SK-N-SH (cell line): ENCODE measurements around the gene KLHL35.
"Not testable (repeated sequence)": the region's sequence is repeated elsewhere in the genome, so short reads cannot be mapped to it uniquely, and the experiment has no call there.

Source experiments
- CHD2 ChIP-seq: fragments of 150-350 bp; IDR thresholded peaks from 2 replicates; pipeline ENCODE4 v1.6.1; 2018; ENCODE audit warnings: low read length; ENCODE audit not compliant: partially characterized antibody
- EP300 ChIP-seq, 2 experiments: IDR thresholded peaks; 2 replicates each; pipeline versions ENCODE4 v1.4.0 to v1.6.1; 2012; ENCODE audit warnings: borderline replicate concordance in 1 of 2, low read depth in 1 of 2, low read length in 1 of 2
- MXI1 ChIP-seq: IDR thresholded peaks from 2 replicates; pipeline ENCODE4 v1.6.1; 2012; ENCODE audit warnings: mild to moderate bottlenecking, low read depth, low read length, improper control_type of control experiment
- NRF1 ChIP-seq: IDR thresholded peaks from 2 replicates; pipeline ENCODE4 v1.6.1; 2012; ENCODE audit warnings: low read depth, mild to moderate bottlenecking, low read length
- POLR2AphosphoS5 ChIP-seq: IDR thresholded peaks from 2 replicates; pipeline ENCODE4 v1.6.1; 2012; ENCODE audit warnings: low read depth, low read length
- RAD21 ChIP-seq: IDR thresholded peaks from 2 replicates; pipeline ENCODE4 v1.6.1; 2012; ENCODE audit warnings: mild to moderate bottlenecking, low read length
- SIN3A ChIP-seq: IDR thresholded peaks from 2 replicates; pipeline ENCODE4 v1.6.1; 2012; ENCODE audit warnings: low read depth, mild to moderate bottlenecking, low read length, moderate library complexity, borderline replicate concordance
- SMC3 ChIP-seq: IDR thresholded peaks from 2 replicates; pipeline ENCODE4 v1.6.1; 2012; ENCODE audit warnings: low read depth, low read length, improper control_type of control experiment
- TF ChIP-seq, protein P1 (sequence below): IDR thresholded peaks from 2 replicates; pipeline ENCODE4 v1.4.0; 2012; ENCODE audit warnings: low read depth
- TF ChIP-seq, protein P2 (sequence below): fragments of 200-600 bp; sonication (generic); IDR thresholded peaks from 2 replicates; pipeline ENCODE4 v1.6.1; 2017; ENCODE audit warnings: antibody characterized with exemption, mild to moderate bottlenecking, moderate library complexity
- TF ChIP-seq, protein P3 (sequence below): IDR thresholded peaks from 2 replicates; pipeline ENCODE4 v1.4.0; 2012; ENCODE audit warnings: low read depth, borderline replicate concordance
- TF ChIP-seq, protein P4 (sequence below): fragments of 150-350 bp; IDR thresholded peaks from 2 replicates; pipeline ENCODE4 v1.6.1; 2017; ENCODE audit warnings: antibody characterized with exemption, low read length, low read depth, borderline replicate concordance
- TF ChIP-seq, protein P5 (sequence below): IDR thresholded peaks from 2 replicates; pipeline ENCODE4 v1.4.0; 2012; ENCODE audit warnings: low read depth, borderline replicate concordance

DNA sequence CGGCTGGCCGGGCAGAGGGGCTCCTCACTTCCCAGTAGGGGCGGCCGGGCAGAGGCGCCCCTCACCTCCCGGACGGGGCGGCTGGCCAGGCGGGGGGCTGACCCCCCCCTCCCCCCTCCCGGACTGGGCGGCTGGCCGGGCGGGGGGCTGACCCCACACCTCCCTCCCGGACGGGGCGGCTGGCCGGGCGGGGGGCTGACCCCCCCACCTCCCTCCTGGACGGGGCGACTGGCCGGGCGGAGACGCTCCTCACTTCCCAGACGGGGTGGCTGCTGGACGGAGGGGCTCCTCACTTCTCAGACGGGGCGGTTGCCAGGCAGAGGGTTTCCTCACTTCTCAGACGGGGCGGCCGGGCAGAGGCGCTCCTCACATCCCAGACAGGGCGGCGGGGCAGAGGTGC, 23.0 kb downstream of the KLHL35 start:
- TF ChIP-seq, protein P1, sequence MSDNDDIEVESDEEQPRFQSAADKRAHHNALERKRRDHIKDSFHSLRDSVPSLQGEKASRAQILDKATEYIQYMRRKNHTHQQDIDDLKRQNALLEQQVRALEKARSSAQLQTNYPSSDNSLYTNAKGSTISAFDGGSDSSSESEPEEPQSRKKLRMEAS = not testable (repeated sequence)
- TF ChIP-seq, protein P2, sequence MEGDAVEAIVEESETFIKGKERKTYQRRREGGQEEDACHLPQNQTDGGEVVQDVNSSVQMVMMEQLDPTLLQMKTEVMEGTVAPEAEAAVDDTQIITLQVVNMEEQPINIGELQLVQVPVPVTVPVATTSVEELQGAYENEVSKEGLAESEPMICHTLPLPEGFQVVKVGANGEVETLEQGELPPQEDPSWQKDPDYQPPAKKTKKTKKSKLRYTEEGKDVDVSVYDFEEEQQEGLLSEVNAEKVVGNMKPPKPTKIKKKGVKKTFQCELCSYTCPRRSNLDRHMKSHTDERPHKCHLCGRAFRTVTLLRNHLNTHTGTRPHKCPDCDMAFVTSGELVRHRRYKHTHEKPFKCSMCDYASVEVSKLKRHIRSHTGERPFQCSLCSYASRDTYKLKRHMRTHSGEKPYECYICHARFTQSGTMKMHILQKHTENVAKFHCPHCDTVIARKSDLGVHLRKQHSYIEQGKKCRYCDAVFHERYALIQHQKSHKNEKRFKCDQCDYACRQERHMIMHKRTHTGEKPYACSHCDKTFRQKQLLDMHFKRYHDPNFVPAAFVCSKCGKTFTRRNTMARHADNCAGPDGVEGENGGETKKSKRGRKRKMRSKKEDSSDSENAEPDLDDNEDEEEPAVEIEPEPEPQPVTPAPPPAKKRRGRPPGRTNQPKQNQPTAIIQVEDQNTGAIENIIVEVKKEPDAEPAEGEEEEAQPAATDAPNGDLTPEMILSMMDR = not testable (repeated sequence)
- TF ChIP-seq EP300 (IDR thresholded peaks at IDR 0.05; ENCODE audit: borderline replicate concordance in 1 of 2, low read depth in 1 of 2, low read length in 1 of 2); MXI1; SMC3; SIN3A; CHD2; NRF1; RAD21; POLR2AphosphoS5: not testable (repeated sequence)
- TF ChIP-seq, protein P3, sequence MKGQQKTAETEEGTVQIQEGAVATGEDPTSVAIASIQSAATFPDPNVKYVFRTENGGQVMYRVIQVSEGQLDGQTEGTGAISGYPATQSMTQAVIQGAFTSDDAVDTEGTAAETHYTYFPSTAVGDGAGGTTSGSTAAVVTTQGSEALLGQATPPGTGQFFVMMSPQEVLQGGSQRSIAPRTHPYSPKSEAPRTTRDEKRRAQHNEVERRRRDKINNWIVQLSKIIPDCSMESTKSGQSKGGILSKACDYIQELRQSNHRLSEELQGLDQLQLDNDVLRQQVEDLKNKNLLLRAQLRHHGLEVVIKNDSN = not testable (repeated sequence)
- TF ChIP-seq, protein P4, sequence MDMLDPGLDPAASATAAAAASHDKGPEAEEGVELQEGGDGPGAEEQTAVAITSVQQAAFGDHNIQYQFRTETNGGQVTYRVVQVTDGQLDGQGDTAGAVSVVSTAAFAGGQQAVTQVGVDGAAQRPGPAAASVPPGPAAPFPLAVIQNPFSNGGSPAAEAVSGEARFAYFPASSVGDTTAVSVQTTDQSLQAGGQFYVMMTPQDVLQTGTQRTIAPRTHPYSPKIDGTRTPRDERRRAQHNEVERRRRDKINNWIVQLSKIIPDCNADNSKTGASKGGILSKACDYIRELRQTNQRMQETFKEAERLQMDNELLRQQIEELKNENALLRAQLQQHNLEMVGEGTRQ = not testable (repeated sequence)
- TF ChIP-seq, protein P5, sequence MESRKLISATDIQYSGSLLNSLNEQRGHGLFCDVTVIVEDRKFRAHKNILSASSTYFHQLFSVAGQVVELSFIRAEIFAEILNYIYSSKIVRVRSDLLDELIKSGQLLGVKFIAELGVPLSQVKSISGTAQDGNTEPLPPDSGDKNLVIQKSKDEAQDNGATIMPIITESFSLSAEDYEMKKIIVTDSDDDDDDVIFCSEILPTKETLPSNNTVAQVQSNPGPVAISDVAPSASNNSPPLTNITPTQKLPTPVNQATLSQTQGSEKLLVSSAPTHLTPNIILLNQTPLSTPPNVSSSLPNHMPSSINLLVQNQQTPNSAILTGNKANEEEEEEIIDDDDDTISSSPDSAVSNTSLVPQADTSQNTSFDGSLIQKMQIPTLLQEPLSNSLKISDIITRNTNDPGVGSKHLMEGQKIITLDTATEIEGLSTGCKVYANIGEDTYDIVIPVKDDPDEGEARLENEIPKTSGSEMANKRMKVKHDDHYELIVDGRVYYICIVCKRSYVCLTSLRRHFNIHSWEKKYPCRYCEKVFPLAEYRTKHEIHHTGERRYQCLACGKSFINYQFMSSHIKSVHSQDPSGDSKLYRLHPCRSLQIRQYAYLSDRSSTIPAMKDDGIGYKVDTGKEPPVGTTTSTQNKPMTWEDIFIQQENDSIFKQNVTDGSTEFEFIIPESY = not testable (repeated sequence)
